Aorta (tissue), 5 donors: ENCODE measurements around the gene NLRC3. TPM values are rescaled to one million over a fixed set of nuclear protein-coding genes. Genes with fewer than 3 reads are reported as not detected.

Source experiments
- ATAC-seq: fragments of 200-7000 bp; cut with Tn5 transposase; one replicate; pipeline ENCODE4 v1.9.1; 2022; ENCODE audit warnings: moderate library complexity; ENCODE audit not compliant: low FRiP score
- DNase-seq, 2 donors: peaks; one replicate each; pipeline ENCODE4 v3.0.0-alpha.2; 2020
- H3K27ac ChIP-seq, 2 donors: one replicate each; pipeline ENCODE4 v1.5.1; 2013; ENCODE audit warnings: low read length in 2 of 2, mild to moderate bottlenecking in 2 of 2, moderate library complexity in 2 of 2, control low read depth in 1 of 2, inconsistent platforms in 1 of 2, low read depth in 1 of 2
- H3K27me3 ChIP-seq, 2 donors: one replicate each; pipeline ENCODE4 v1.6.1; 2013; ENCODE audit warnings: control low read depth in 1 of 2, low read length in 1 of 2, mild to moderate bottlenecking in 1 of 2, moderate library complexity in 1 of 2; ENCODE audit not compliant: insufficient read depth in 2 of 2, control insufficient read depth in 1 of 2
- H3K36me3 ChIP-seq, 2 donors: one replicate each; pipeline ENCODE4 v1.6.1; 2013; ENCODE audit warnings: control low read depth in 1 of 2, low read length in 1 of 2, mild to moderate bottlenecking in 1 of 2; ENCODE audit not compliant: insufficient read depth in 2 of 2, control insufficient read depth in 1 of 2
- H3K4me1 ChIP-seq, 2 donors: one replicate each; pipeline ENCODE4 v1.6.1; 2013; ENCODE audit warnings: low read length in 2 of 2, control low read depth in 1 of 2, mild to moderate bottlenecking in 1 of 2, moderate library complexity in 1 of 2; ENCODE audit not compliant: insufficient read depth in 2 of 2, control insufficient read depth in 1 of 2
- H3K4me3 ChIP-seq, 2 donors: one replicate each; pipeline ENCODE4 v1.5.1; 2013; ENCODE audit warnings: low read length in 2 of 2, control low read depth in 1 of 2, mild to moderate bottlenecking in 1 of 2
- H3K9me3 ChIP-seq: one replicate; pipeline ENCODE4 v1.6.1; 2013; ENCODE audit warnings: mild to moderate bottlenecking, low read length; ENCODE audit not compliant: control insufficient read depth
- WGBS, 2 donors: extraction: QIAGEN DNeasy Blood & Tissue Kit; methylation state at CpG; one replicate each; pipeline ENCODE4 v1.1.7; 2013; 5-methylcytosine and 5-hydroxymethylcytosine counted together
- intact Hi-C, 2 donors: fragments of 100-400 bp; cut with DNase I; formaldehyde crosslinking; loops; one replicate each; pipeline versions ENCODE4 v1.14.2 to v1.15.0; 2022
- polyA plus RNA-seq, 2 donors: library from polyadenylated mRNA; stranded (reverse); fragments of 200-250 nt; gene quantifications; one replicate each; pipeline ENCODE4 v1.2.3, GENCODE V29; 2013
- total RNA-seq, 2 donors: library from RNA; stranded (reverse); fragmentation: NEBNext Ultra II Directional; extraction: Animal tissue kit (Norgen Biotek cat#: 25700); gene quantifications; one replicate each; pipeline ENCODE4 v1.2.1, GENCODE V29; 2021
- donor health status: healthy with polysubstance abuse.
- donor health status: Bipolar disorder and iron deficiency.
- donor health status: DM: no; HTN: no; CAD: no.
- donor health status: DM: no; HTN: no; CAD: no.
- donor health status: DM: yes; HTN: yes; CAD: no.

NLRC3 gene
- total and polyA plus RNA-seq, 4 donors, result 0.38 to 2.3 (median 0.97) TPM; not detected in 1

GRCh38 chr16:3594316-3595109 is 17.3 kb upstream of the NLRC3 start:
- WGBS, 2 donors, result 93 to 96% methylated on average over 22 of the region's 22 CpGs

GRCh38 chr16:3592559-3592958 is 15.4 kb upstream of the NLRC3 start:
- intact Hi-C loops, result no loop called here
- ATAC-seq (no peak), DNase-seq (no peak)
- peaks cover 0 to 2% of the 10 kb centered on the region in 2 donors for H3K36me3 ChIP-seq
- H3K27ac ChIP-seq, result no peak overlapping the region
- H3K27me3 ChIP-seq, result no peaks in the 10 kb centered on the region
- H3K4me1 ChIP-seq, result no peaks in the 10 kb centered on the region
- 96 to 97% methylated on average over 12 of the region's 12 CpGs for WGBS, 2 donors
- H3K4me3 ChIP-seq, result no peak overlapping the region
- H3K9me3 ChIP-seq, result no peaks in the 10 kb centered on the region

More at GRCh38 chr16:3594316-3595109, 17.3 kb upstream of the NLRC3 start:
- peaks cover 0 to 2% of the 10 kb centered on the region in 2 donors for H3K36me3 ChIP-seq
- no peaks in the 10 kb centered on the region for H3K27me3 ChIP-seq
- H3K9me3 ChIP-seq, result no peaks in the 10 kb centered on the region
- intact Hi-C loops, result no loop called here
- H3K4me1 ChIP-seq, result no peaks in the 10 kb centered on the region
- H3K4me3 ChIP-seq, result no peak overlapping the region
- no peak overlapping the region for H3K27ac ChIP-seq
- no peak for ATAC-seq
- peak in 1 of 2 donors; percentile 52 for DNase-seq

- WGBS, 2 donors, result 95 to 98% methylated on average over 6 of the region's 6 CpGs
- intact Hi-C loops, result no loop called here
- no peak for DNase-seq
Observed at GRCh38 chr16:3591991-3592390, 14.8 kb upstream of the NLRC3 start.

GRCh38 chr16:3591436-3591803 is 14.2 kb upstream of the NLRC3 start:
- H3K4me3 ChIP-seq, result no peak overlapping the region
- H3K27ac ChIP-seq, result no peak overlapping the region
- no peaks in the 10 kb centered on the region for H3K27me3 ChIP-seq
- intact Hi-C loops, result no loop called here
- 80 to 81% methylated on average over 5 of the region's 5 CpGs for WGBS, 2 donors
- no peaks in the 10 kb centered on the region for H3K9me3 ChIP-seq
- H3K36me3 ChIP-seq, result peaks cover 0 to 2% of the 10 kb centered on the region in 2 donors
- peak in 1 of 2 donors; percentile 32 for DNase-seq
- ATAC-seq, result no peak
- no peaks in the 10 kb centered on the region for H3K4me1 ChIP-seq

More at GRCh38 chr16:3591991-3592390, 14.8 kb upstream of the NLRC3 start:
- ATAC-seq, result no peak
- no peak overlapping the region for H3K27ac ChIP-seq
- H3K27me3 ChIP-seq, result no peaks in the 10 kb centered on the region
- H3K4me3 ChIP-seq, result no peak overlapping the region
- H3K36me3 ChIP-seq, result peaks cover 0 to 2% of the 10 kb centered on the region in 2 donors
- H3K9me3 ChIP-seq, result no peaks in the 10 kb centered on the region
- no peaks in the 10 kb centered on the region for H3K4me1 ChIP-seq

GRCh38 chr16:3590736-3591435 is 13.7 kb upstream of the NLRC3 start:
- H3K4me3 ChIP-seq, result no peak overlapping the region
- no peak for ATAC-seq
- H3K9me3 ChIP-seq, result no peaks in the 10 kb centered on the region
- intact Hi-C loops, result no loop called here
- H3K27me3 ChIP-seq, result no peaks in the 10 kb centered on the region
- peaks cover 0 to 2% of the 10 kb centered on the region in 2 donors for H3K36me3 ChIP-seq
- H3K4me1 ChIP-seq, result no peaks in the 10 kb centered on the region
- DNase-seq, result peak in 1 of 2 donors; percentile 43
- H3K27ac ChIP-seq, result no peak overlapping the region
- WGBS, 2 donors, result 94 to 95% methylated on average over 27 of the region's 27 CpGs

GRCh38 chr16:3589991-3590701 is 12.9 kb upstream of the NLRC3 start:
- Histone ChIP-seq H3K36me3 (peaks cover 0 to 2% of the 10 kb centered on the region in 2 donors), H3K27ac (no peak overlapping the region), H3K4me3 (no peak overlapping the region), H3K4me1 (no peaks in the 10 kb centered on the region), H3K9me3 (no peaks in the 10 kb centered on the region), H3K27me3 (no peaks in the 10 kb centered on the region)
- 91% methylated on average over 25 of the region's 25 CpGs for WGBS, 2 donors
- DNase-seq (peak in 1 of 2 donors; percentile 42), ATAC-seq (no peak)
- intact Hi-C loops, result no loop called here

GRCh38 chr16:3589441-3589921 is 12.3 kb upstream of the NLRC3 start:
- DNase-seq (peak in 1 of 2 donors; percentile 72), ATAC-seq (peak; percentile 5)
- Histone ChIP-seq H3K27ac (no peak overlapping the region), H3K9me3 (no peaks in the 10 kb centered on the region), H3K36me3 (peaks cover 0 to 2% of the 10 kb centered on the region in 2 donors), H3K4me1 (no peaks in the 10 kb centered on the region), H3K27me3 (no peaks in the 10 kb centered on the region), H3K4me3 (no peak overlapping the region)
- intact Hi-C loops, result no loop called here
- WGBS, 2 donors, result 92% methylated on average over 27 of the region's 27 CpGs

GRCh38 chr16:3589001-3589400 is 11.8 kb upstream of the NLRC3 start:
- H3K36me3 ChIP-seq, result peaks cover 0 to 2% of the 10 kb centered on the region in 2 donors
- intact Hi-C loops, result no loop called here
- 91 to 93% methylated on average over 22 of the region's 22 CpGs for WGBS, 2 donors

More at GRCh38 chr16:3589001-3589400, 11.8 kb upstream of the NLRC3 start:
- Histone ChIP-seq H3K27ac (no peak overlapping the region), H3K4me1 (no peaks in the 10 kb centered on the region), H3K4me3 (no peak overlapping the region), H3K27me3 (no peaks in the 10 kb centered on the region), H3K9me3 (no peaks in the 10 kb centered on the region)
- ATAC-seq (peak; percentile 6), DNase-seq (no peak)
